Loucy (cell line): ENCODE results near the gene ITGA8.

Source experiments
- H2AFZ ChIP-seq: fragments of 200-600 bp; sonication (generic); 2 replicates; pipeline ENCODE4 v1.6.0; 2016; ENCODE audit warnings: antibody characterized with exemption, mild to moderate bottlenecking, low read length, moderate library complexity
- H3F3A ChIP-seq: fragments of 200-600 bp; 2 replicates; pipeline ENCODE4 v1.6.0; 2016; ENCODE audit warnings: antibody characterized with exemption, low read depth, mild to moderate bottlenecking
- H3K27me3 ChIP-seq: fragments of 200-600 bp; sonication (generic); 2 replicates; pipeline ENCODE4 v1.6.1; 2014; ENCODE audit warnings: low read length, mild to moderate bottlenecking; ENCODE audit not compliant: insufficient read depth, poor library complexity, severe bottlenecking
- H3K36me3 ChIP-seq: fragments of 200-600 bp; sonication (generic); 2 replicates; pipeline ENCODE4 v1.6.1; 2016; ENCODE audit warnings: low read length; ENCODE audit not compliant: insufficient read depth
- H3K4me1 ChIP-seq: fragments of 200-600 bp; sonication (generic); 2 replicates; pipeline ENCODE4 v1.5.1; 2014; ENCODE audit warnings: low read length, mild to moderate bottlenecking; ENCODE audit not compliant: insufficient read depth, poor library complexity, severe bottlenecking
- H3K4me2 ChIP-seq: fragments of 200-600 bp; sonication (generic); 2 replicates; pipeline ENCODE4 v1.6.0; 2014; ENCODE audit warnings: antibody characterized with exemption, low read length, low read depth, mild to moderate bottlenecking; ENCODE audit not compliant: poor library complexity, severe bottlenecking
- H3K4me3 ChIP-seq: fragments of 200-600 bp; sonication (generic); 2 replicates; pipeline ENCODE4 v1.5.1; 2014; ENCODE audit warnings: low read length, mild to moderate bottlenecking, mixed read lengths; ENCODE audit not compliant: poor library complexity, severe bottlenecking
- H3K79me2 ChIP-seq: fragments of 200-600 bp; sonication (generic); 2 replicates; pipeline ENCODE4 v1.6.1; 2014; ENCODE audit warnings: low read length; ENCODE audit not compliant: insufficient read depth
- H3K9ac ChIP-seq: fragments of 200-600 bp; sonication (generic); 2 replicates; pipeline ENCODE4 v1.6.0; 2014; ENCODE audit warnings: mild to moderate bottlenecking, low read depth, low read length, moderate library complexity; ENCODE audit not compliant: poor library complexity, severe bottlenecking
- H3K9me2 ChIP-seq: fragments of 200-600 bp; sonication (generic); replicated peaks from 2 replicates; pipeline ENCODE4 v1.6.1; 2016; ENCODE audit warnings: low read depth, low read length, mixed read lengths
- H3K9me3 ChIP-seq: fragments of 200-600 bp; sonication (generic); 2 replicates; pipeline ENCODE4 v1.6.1; 2014; ENCODE audit warnings: mild to moderate bottlenecking, antibody characterized with exemption, low read length, low read depth; ENCODE audit not compliant: insufficient read depth
- H4K20me1 ChIP-seq: fragments of 200-600 bp; sonication (generic); 2 replicates; pipeline ENCODE4 v1.6.0; 2014; ENCODE audit warnings: antibody characterized with exemption, low read length, mild to moderate bottlenecking; ENCODE audit not compliant: insufficient read depth, poor library complexity, severe bottlenecking
- CTCF ChIP-seq: fragments of 200-600 bp; sonication (generic); conservative IDR thresholded peaks from 2 replicates; pipeline ENCODE4 v1.5.1; 2014; ENCODE audit warnings: mild to moderate bottlenecking, antibody characterized with exemption, low read length
- EZH2phosphoT487 ChIP-seq: fragments of 200-600 bp; IDR thresholded peaks from 2 replicates; pipeline ENCODE4 v1.6.1; 2018; ENCODE audit warnings: antibody characterized with exemption, mild to moderate bottlenecking, moderate library complexity, borderline replicate concordance

ITGA8 gene

GRCh38 chr10:15487376-15487775 lies 232.3 kb downstream of the ITGA8 start:
- Histone ChIP-seq H3F3A (no peaks in the 10 kb centered on the region), H3K36me3 (no peaks in the 10 kb centered on the region), H2AFZ (no peak overlapping the region), H3K79me2 (no peaks in the 10 kb centered on the region), H3K4me1 (no peaks in the 10 kb centered on the region), H3K9ac (no peak overlapping the region), H3K9me2 (no peaks in the 10 kb centered on the region), H3K27me3 (no peaks in the 10 kb centered on the region), H3K4me3 (no peak overlapping the region), H4K20me1 (no peaks in the 10 kb centered on the region), H3K9me3 (no peaks in the 10 kb centered on the region), H3K4me2 (no peak overlapping the region)
- TF ChIP-seq CTCF = no peak
- no peak for TF ChIP-seq EZH2phosphoT487

- Histone ChIP-seq H4K20me1 (no peaks in the 10 kb centered on the region), H3K36me3 (no peaks in the 10 kb centered on the region), H3K4me1 (no peaks in the 10 kb centered on the region), H3F3A (no peaks in the 10 kb centered on the region), H3K9ac (no peak overlapping the region), H2AFZ (no peak overlapping the region), H3K4me2 (no peak overlapping the region), H3K9me3 (no peaks in the 10 kb centered on the region), H3K79me2 (no peaks in the 10 kb centered on the region), H3K9me2 (no peaks in the 10 kb centered on the region), H3K27me3 (no peaks in the 10 kb centered on the region), H3K4me3 (no peak overlapping the region)
- TF ChIP-seq CTCF = no peak
- no peak for TF ChIP-seq EZH2phosphoT487
Observed at GRCh38 chr10:15486404-15486803, 233.3 kb downstream of the ITGA8 start.

GRCh38 chr10:15485684-15486316 lies 233.9 kb downstream of the ITGA8 start:
- Histone ChIP-seq H3K4me3 (no peak overlapping the region), H3K9ac (no peak overlapping the region), H3K9me3 (no peaks in the 10 kb centered on the region), H3K27me3 (no peaks in the 10 kb centered on the region), H4K20me1 (no peaks in the 10 kb centered on the region), H3K36me3 (no peaks in the 10 kb centered on the region), H3K4me2 (no peak overlapping the region), H3K4me1 (no peaks in the 10 kb centered on the region), H2AFZ (no peak overlapping the region), H3K79me2 (no peaks in the 10 kb centered on the region), H3F3A (no peaks in the 10 kb centered on the region), H3K9me2 (no peaks in the 10 kb centered on the region)
- no peak for TF ChIP-seq EZH2phosphoT487
- TF ChIP-seq CTCF = no peak
